Right lobe of liver (tissue), 6 donors: ENCODE measurements around the gene CYP2A6. TPM values are rescaled to one million over a fixed set of nuclear protein-coding genes. Genes with fewer than 3 reads are reported as not detected.

ENCODE experiments used
- ATAC-seq, 4 donors: fragments of 200-7000 bp; cut with Tn5 transposase; one replicate each; pipeline ENCODE4 v1.9.1; 2020; ENCODE audit warnings: mild to moderate bottlenecking in 4 of 4, moderate library complexity in 4 of 4
- DNase-seq, 3 donors: peaks; one replicate each; pipeline ENCODE4 v3.0.0-alpha.2; 2020
- H3K27ac ChIP-seq, 3 donors: fragments of 200-600 bp; one replicate each; pipeline ENCODE4 v1.8.0; 2022
- H3K27me3 ChIP-seq, 2 donors: fragments of 200-600 bp; one replicate each; pipeline ENCODE4 v1.8.0; 2022
- H3K36me3 ChIP-seq, 4 donors: fragments of 200-600 bp; sonication (generic) in 1 of 4; one replicate each; pipeline versions ENCODE4 v1.5.1 to v1.8.0; 2017 to 2022; ENCODE audit warnings: control low read depth in 1 of 4
- H3K4me1 ChIP-seq, 4 donors: fragments of 200-600 bp; sonication (generic) in 1 of 4; one replicate each; pipeline versions ENCODE4 v1.5.1 to v1.8.0; 2017 to 2022; ENCODE audit warnings: control low read depth in 1 of 4
- H3K4me3 ChIP-seq, 3 donors: fragments of 200-600 bp; one replicate each; pipeline ENCODE4 v1.8.0; 2022
- H3K9me3 ChIP-seq, 4 donors: fragments of 200-600 bp; sonication (generic) in 1 of 4; one replicate each; pipeline versions ENCODE4 v1.5.1 to v1.8.0; 2017 to 2022; ENCODE audit warnings: control low read depth in 1 of 4
- CTCF ChIP-seq, 4 donors: fragments of 200-600 bp in 3 of 4; fragments of 450-650 bp in 1 of 4; IDR thresholded peaks; one replicate each; pipeline versions ENCODE4 v1.5.1 to v1.8.0; 2016 to 2022; ENCODE audit warnings: antibody characterized with exemption in 4 of 4, mild to moderate bottlenecking in 2 of 4
- POLR2A ChIP-seq: fragments of 450-650 bp; IDR thresholded peaks from one replicate; pipeline ENCODE4 v1.6.1; 2017; ENCODE audit warnings: antibody characterized with exemption, mild to moderate bottlenecking
- WGBS: methylation state at CpG from one replicate; pipeline ENCODE4 v1.1.6; 2018; ENCODE audit warnings: low coverage, low lambda C conversion rate; ENCODE audit not compliant: insufficient coverage; ENCODE audit errors: missing lambda C conversion rate; 5-methylcytosine and 5-hydroxymethylcytosine counted together
- intact Hi-C, 2 donors: fragments of 100-400 bp; cut with DNase I; formaldehyde crosslinking; loops; one replicate each; pipeline versions ENCODE4 v1.11.2 to v1.14.1; 2022
- total RNA-seq, 6 experiments: library from RNA; depleted of rRNA in 2 of 6; stranded (reverse); fragments of >200 nt in 2 of 6; fragmentation: NEBNext Ultra II Directional in 3 of 6; extraction: Animal tissue kit (Norgen Biotek cat#: 25700) in 3 of 6; gene quantifications; one replicate each; pipeline versions ENCODE4 v1.1.0 to v1.2.4, GENCODE V29; 2016 to 2023
- donor health status: DM: no; HTN: yes; CAD: no.
- donor health status: DM: no; HTN: no; CAD: no.
- donor health status: DM: no; HTN: no; CAD: no.
- donor health status: DM: no; HTN: yes; CAD: no.
- donor health status: DM: no; HTN: yes; CAD: no.

CYP2A6 gene
- total RNA-seq, 6 experiments from 2014 or later: 73.6 to 3,618 (median 1,239) TPM

GRCh38 chr19:40798683-40799557 lies 51.3 kb downstream of the CYP2A6 start, which contains the start of gene EGLN2:
TSS of gene EGLN2 (plus strand) at chr19:40799191. CDS start at chr19:40800573, 1,382 bp downstream.
- H3K4me3 ChIP-seq: peak within 1 kb of the TSS; percentile 83 to 93 (median 89)
- no peaks in the 10 kb centered on the region for H3K27me3 ChIP-seq
- TF ChIP-seq CTCF (IDR thresholded peaks at IDR 0.05) (no peak), POLR2A (peak; percentile 58)
- peak within 1 kb of the TSS; percentile 77 to 92 (median 80) for H3K27ac ChIP-seq
- H3K36me3 ChIP-seq: peaks cover 0 to 7% (median 0%) of the 10 kb centered on the region in 4 donors
- ATAC-seq (peak; percentile 85 to 87 (median 86)), DNase-seq (peak; percentile 100)
- WGBS: 0% methylated on average over 20 of the region's 110 CpGs
- intact Hi-C loops: no loop called here
- no peaks in the 10 kb centered on the region for H3K9me3 ChIP-seq
- peaks cover 0 to 39% (median 15%) of the 10 kb centered on the region in 4 donors for H3K4me1 ChIP-seq

GRCh38 chr19:40797963-40798682 lies 52.1 kb downstream of the CYP2A6 start:
- no peaks in the 10 kb centered on the region for H3K27me3 ChIP-seq
- TF ChIP-seq CTCF (IDR thresholded peaks at IDR 0.05): peak; percentile 21 to 35 (median 29)
- TF ChIP-seq POLR2A: peak; percentile 67
- peaks cover 0 to 31% (median 11%) of the 10 kb centered on the region in 4 donors for H3K4me1 ChIP-seq
- DNase-seq (peak; percentile 87 to 95 (median 93)), ATAC-seq (peak; percentile 59 to 76 (median 72))
- 13% methylated on average over 22 of the region's 28 CpGs for WGBS
- peak overlapping the region; percentile 34 to 93 (median 51) for H3K4me3 ChIP-seq
- peak overlapping the region; percentile 67 to 77 (median 77) for H3K27ac ChIP-seq
- H3K9me3 ChIP-seq: no peaks in the 10 kb centered on the region
- intact Hi-C loops: no loop called here
- H3K36me3 ChIP-seq: peaks cover 0 to 7% (median 0%) of the 10 kb centered on the region in 4 donors

GRCh38 chr19:40797166-40797962 lies 52.9 kb downstream of the CYP2A6 start:
- Histone ChIP-seq H3K27ac (peak overlapping the region; percentile 67 to 77 (median 77)), H3K9me3 (no peaks in the 10 kb centered on the region), H3K4me1 (peaks cover 0 to 28% (median 7%) of the 10 kb centered on the region in 4 donors), H3K36me3 (peaks cover 0 to 7% (median 0%) of the 10 kb centered on the region in 4 donors), H3K4me3 (no peak overlapping the region), H3K27me3 (no peaks in the 10 kb centered on the region)
- no peak for TF ChIP-seq CTCF (IDR thresholded peaks at IDR 0.05)
- TF ChIP-seq POLR2A: no peak
- WGBS: 91% methylated on average over 13 of the region's 14 CpGs
- intact Hi-C loops: no loop called here
- ATAC-seq: no peak
- no peak for DNase-seq

Other genes starting within 250 kb of the CYP2A6 start
- 10 to 100 TPM; 19.3 to 40.8 (median 34.4) TPM for gene LTBP4, start 249.1 kb downstream of the CYP2A6 start, total RNA-seq
- 10 to 100 TPM in 3 of 6 experiments, 1 to 10 TPM in 3; 6.1 to 19.6 (median 10.5) TPM for gene NUMBL, start 159.8 kb downstream of the CYP2A6 start, total RNA-seq
- gene COQ8B, start 133.6 kb downstream of the CYP2A6 start, total RNA-seq: 10 to 100 TPM; 15.1 to 30.6 (median 25.6) TPM
- 10 to 100 TPM in 3 of 6 experiments, 1 to 10 TPM in 3; 6.8 to 19.7 (median 11.1) TPM for gene ITPKC, start 133.3 kb downstream of the CYP2A6 start, total RNA-seq
- 10 to 100 TPM in 2 of 6 experiments, 1 to 10 TPM in 4; 2.9 to 11.2 (median 4.4) TPM for gene ACTMAP, start 100.0 kb downstream of the CYP2A6 start, total RNA-seq
- gene SNRPA, start 99.2 kb downstream of the CYP2A6 start, total RNA-seq: 10 to 100 TPM; 21.4 to 33.1 (median 24.7) TPM
- 1 to 10 TPM in 2 of 6 experiments, under 1 TPM in 1, not detected in 3; 0.86 to 1.9 (median 1.1) TPM for gene MIA, start 74.9 kb downstream of the CYP2A6 start, total RNA-seq
- gene RAB4B, start 72.2 kb downstream of the CYP2A6 start, total RNA-seq: 10 to 100 TPM in 3 of 6 experiments, 1 to 10 TPM in 3; 6.4 to 17.2 (median 10.2) TPM
- 10 to 100 TPM; 34.5 to 47.0 (median 37.4) TPM for gene EGLN2, start 51.3 kb downstream of the CYP2A6 start, total RNA-seq
- 1,000 to 10,000 TPM in 1 of 6 experiments, 100 to 1,000 TPM in 2, 10 to 100 TPM in 1, 1 to 10 TPM in 2; 2.5 to 2,068 (median 134) TPM for gene CYP2A7, start 31.8 kb upstream of the CYP2A6 start, total RNA-seq
- gene CYP2B6, start 140.8 kb upstream of the CYP2A6 start, total RNA-seq: 1,000 to 10,000 TPM in 1 of 6 experiments, 100 to 1,000 TPM in 3, 1 to 10 TPM in 2; 7.9 to 5,721 (median 385) TPM
- 10 to 100 TPM in 1 of 6 experiments, 1 to 10 TPM in 1, under 1 TPM in 1, not detected in 3; 0.73 to 15.8 (median 2.1) TPM for gene CYP2A13, start 238.0 kb upstream of the CYP2A6 start, total RNA-seq